K562 (cell line): ENCODE measurements around the gene ODF4. TPM values are rescaled to one million over a fixed set of nuclear protein-coding genes. Genes with fewer than 3 reads are reported as not detected.
A peak's percentile ranks its signal among the peaks of the same experiment; 100 is the strongest.

Experiments used
- ATAC-seq: fragments of 200-7000 bp; cut with Tn5 transposase; 3 replicates; pipeline ENCODE4 v1.9.1; 2020; ENCODE audit warnings: moderate library complexity
- BruUV-seq: library from RNA; stranded (reverse); fragments of 400-500 nt; replicated peaks from 2 replicates; lab custom pipeline; 2021; lab: Mats Ljungman, UMichigan
- CTCF ChIA-PET: fragments of 300-600 bp; formaldehyde crosslinking; extraction: SDS; loops from one replicate; lab custom pipeline; 2021; ENCODE audit warnings: low intra/inter-chr PET ratio; lab: Yijun Ruan, JAX
- POLR2A ChIA-PET: fragments of 300-600, 350-650 bp; sonication (Branson Sonifier 250); formaldehyde crosslinking; extraction: SDS; loops from one replicate; lab custom pipeline; 2021; ENCODE audit warnings: antibody characterized with exemption, inconsistent platforms; lab: Yijun Ruan, JAX
- DNase-seq, 4 experiments: peaks; one replicate each; pipeline versions ENCODE4 v3.0.0 to v3.0.0-alpha.2; 2011 to 2018; ENCODE audit warnings: low spot score in 3 of 4, mixed read lengths in 3 of 4; ENCODE audit errors: extremely low read depth in 1 of 4
- FAIRE-seq: peaks from 2 replicates; lab custom pipeline; 2011; peaks lifted over from hg19 to GRCh38; lab: Jason Lieb, UNC
- H2AFZ ChIP-seq: 2 replicates; pipeline ENCODE4 v1.6.0; 2011; ENCODE audit warnings: low read depth, low read length, control low read depth, inconsistent platforms
- H3K27ac ChIP-seq: fragments of 200-600 bp; 3 replicates; pipeline ENCODE4 v1.8.0; 2011; ENCODE audit warnings: low read depth, mild to moderate bottlenecking, control low read depth, inconsistent platforms, low read length, moderate library complexity, mixed read lengths; ENCODE audit errors: extremely low read depth
- H3K27me3 ChIP-seq, 2 experiments: fragments of 300-600 bp in 1 of 2; 2 replicates in 1 of 2; 3 replicates in 1 of 2; pipeline versions ENCODE4 v1.6.0 to v1.8.0; 2011; ENCODE audit warnings: inconsistent platforms in 2 of 2, low read length in 2 of 2, mild to moderate bottlenecking in 1 of 2, mixed read lengths in 1 of 2, moderate library complexity in 1 of 2; ENCODE audit not compliant: control insufficient read depth in 2 of 2, insufficient read depth in 2 of 2
- H3K36me3 ChIP-seq: fragments of 300-600 bp; 3 replicates; pipeline ENCODE4 v1.8.0; 2011; ENCODE audit warnings: mild to moderate bottlenecking, low read length, inconsistent platforms; ENCODE audit not compliant: control insufficient read depth, insufficient read depth
- H3K4me1 ChIP-seq, 2 experiments: fragments of 200-600 bp in 1 of 2; replicated peaks in 1 of 2; 2 replicates in 1 of 2; 3 replicates in 1 of 2; pipeline versions ENCODE4 v1.5.1 to v1.8.0; 2011; ENCODE audit warnings: inconsistent platforms in 2 of 2, low read length in 2 of 2, mild to moderate bottlenecking in 1 of 2, mixed read lengths in 1 of 2, moderate library complexity in 1 of 2; ENCODE audit not compliant: control insufficient read depth in 2 of 2, insufficient read depth in 2 of 2
- H3K4me2 ChIP-seq: 2 replicates; pipeline ENCODE4 v1.6.1; 2011; ENCODE audit warnings: low read length, control low read depth, inconsistent platforms, mixed read lengths; ENCODE audit not compliant: insufficient read depth
- H3K4me3 ChIP-seq: fragments of 200-600 bp; sonication (generic), shearing (Covaris generic); 2 replicates; pipeline ENCODE4 v1.5.1; 2016; ENCODE audit warnings: control low read depth, inconsistent platforms
- H3K79me2 ChIP-seq: fragments of 200-600 bp; 3 replicates; pipeline ENCODE4 v1.8.0; 2011; ENCODE audit warnings: low read length, inconsistent platforms; ENCODE audit not compliant: control insufficient read depth, insufficient read depth
- H3K9ac ChIP-seq, 2 experiments: 2 replicates each; pipeline versions ENCODE4 v1.6.0 to v1.6.1; 2011; ENCODE audit warnings: low read depth in 2 of 2, low read length in 2 of 2, control low read depth in 1 of 2, inconsistent platforms in 1 of 2, mild to moderate bottlenecking in 1 of 2, mixed read lengths in 1 of 2; ENCODE audit not compliant: insufficient read depth in 1 of 2
- H3K9me1 ChIP-seq: one replicate; pipeline ENCODE4 v1.6.0; 2011; ENCODE audit warnings: inconsistent platforms, mild to moderate bottlenecking, low read length, moderate library complexity; ENCODE audit not compliant: control insufficient read depth, insufficient read depth
- H3K9me3 ChIP-seq: replicated peaks from 2 replicates; pipeline ENCODE4 v1.5.1; 2011; ENCODE audit warnings: low read depth, low read length, inconsistent platforms; ENCODE audit not compliant: control insufficient read depth, insufficient read depth
- H4K20me1 ChIP-seq: replicated peaks from 2 replicates; pipeline ENCODE4 v1.6.1; 2011; ENCODE audit warnings: low read length, inconsistent platforms, mixed read lengths; ENCODE audit not compliant: control insufficient read depth, insufficient read depth
- CAMTA2 ChIP-seq: fragments of 250-450 bp; sonication (Bioruptor Pico); conservative IDR thresholded peaks from 2 replicates; pipeline ENCODE4 v1.5.1; 2022
- CBFB ChIP-seq: sonication (generic); formaldehyde crosslinking; IDR thresholded peaks from 2 replicates; pipeline ENCODE4 v1.4.0; 2020; ENCODE audit warnings: mild to moderate bottlenecking, missing genetic modification reagents
- NCOA4 ChIP-seq: fragments of 450-650 bp; IDR thresholded peaks from 2 replicates; pipeline ENCODE4 v1.6.1; 2018; ENCODE audit warnings: mild to moderate bottlenecking; ENCODE audit not compliant: partially characterized antibody
- PHF8 ChIP-seq: fragments of 200-600 bp; sonication (generic); IDR thresholded peaks from 2 replicates; pipeline ENCODE4 v1.6.1; 2012; ENCODE audit warnings: mixed run types, mild to moderate bottlenecking, inconsistent platforms, low read length, moderate library complexity, borderline replicate concordance
- POLR2B ChIP-seq: fragments of 450-650 bp; IDR thresholded peaks from 2 replicates; pipeline ENCODE4 v1.6.1; 2018; ENCODE audit warnings: low read depth; ENCODE audit not compliant: partially characterized antibody
- RBM39 ChIP-seq: fragments of 200-400 bp; formaldehyde crosslinking; optimal IDR thresholded peaks from 2 replicates; pipeline ENCODE3; 2018; ENCODE audit warnings: low read depth, low read length
- RNF2 ChIP-seq: sonication (generic); IDR thresholded peaks from 2 replicates; pipeline ENCODE4 v1.6.1; 2016
- TAF7 ChIP-seq: fragments of 450-650 bp; IDR thresholded peaks from 2 replicates; pipeline ENCODE4 v1.6.1; 2016; ENCODE audit warnings: missing genetic modification characterization, missing compliant biosample characterization
- TGIF2 ChIP-seq: sonication (generic); formaldehyde crosslinking; IDR thresholded peaks from 2 replicates; pipeline ENCODE4 v1.8.1; 2022; ENCODE audit warnings: mild to moderate bottlenecking, missing genetic modification reagents, moderate library complexity
- ZBTB43 ChIP-seq: sonication (generic); formaldehyde crosslinking; IDR thresholded peaks from 2 replicates; pipeline ENCODE4 v1.8.0; 2023; ENCODE audit warnings: mild to moderate bottlenecking, missing genetic modification reagents
- ZNF609 ChIP-seq: sonication (generic); formaldehyde crosslinking; IDR thresholded peaks from 2 replicates; pipeline ENCODE4 v1.8.1; 2023; ENCODE audit warnings: missing genetic modification reagents, mild to moderate bottlenecking, borderline replicate concordance
- WGBS: fragments of 100-300 bp; shearing (Covaris generic); methylation state at CpG from one replicate; pipeline ENCODE4 v1.1.6; 2016; ENCODE audit warnings: low coverage, mixed read lengths; ENCODE audit not compliant: insufficient coverage; ENCODE audit errors: missing lambda C conversion rate; 5-methylcytosine and 5-hydroxymethylcytosine counted together
- in situ Hi-C: fragments of 300-500 bp; cut with MboI; formaldehyde crosslinking; loops from 4 replicates; pipeline ENCODE4 v1.15.0; 2018; ENCODE audit warnings: inconsistent platforms, mixed read lengths
- intact Hi-C: fragments of 100-400 bp; cut with micrococcal nuclease; formaldehyde crosslinking; loops from 2 replicates; pipeline ENCODE4 v1.14.2; 2022
- polyA plus RNA-seq, 8 experiments: library from polyadenylated mRNA; depleted of rRNA in 4 of 8; stranded (reverse) in 5 of 8; unstranded in 3 of 8; fragments of >200 nt; fragmentation: Nextera tagmentation in 2 of 8; fragmentation: Illumina TruSeq in 1 of 8; extraction: Ambion mirVana in 2 of 8; extraction: Trizol in 1 of 8; gene quantifications; 2 replicates each; pipeline versions ENCODE4 v1.2.1 to v1.2.3, GENCODE V29; 2011 to 2014; ENCODE audit warnings: inconsistent platforms in 1 of 8, missing spikeins in 1 of 8
- total RNA-seq, 7 experiments: library from RNA; depleted of rRNA in 6 of 7; stranded (reverse); fragments of >200 nt in 6 of 7; fragmentation: Illumina TruSeq in 2 of 7; extraction: Trizol in 2 of 7; gene quantifications; 2 replicates each; pipeline versions ENCODE4 v1.2.1 to v1.2.3, GENCODE V29; 2011 to 2021; ENCODE audit warnings: low replicate concordance in 1 of 7

The ODF4 gene
- total and polyA plus RNA-seq, 9 of the 15 experiments (the other 6 are each of a cell fraction or from before 2014, with no cell fraction given) = not detected

- H3K4me2 ChIP-seq = no peak overlapping the region
- H3K79me2 ChIP-seq = no peaks in the 10 kb centered on the region
- H3K27me3 ChIP-seq = peaks cover 0 to 19% of the 10 kb centered on the region in 2 experiments; a peak in 3 of 5 replicates
- H3K4me1 ChIP-seq = peaks cover 0 to 27% of the 10 kb centered on the region in 2 experiments; a peak in 4 of 5 replicates
- H3K36me3 ChIP-seq = no peaks in the 10 kb centered on the region
- in situ Hi-C loops (loop anchor here (25.0 kb wide), 1 partner anchor 1144 kb away; no protein-coding TSS in a partner anchor), intact Hi-C loops (no loop called here)
- DNase-seq (no peak), ATAC-seq (peak; percentile 23; the same call in 1 of the 3 replicates), FAIRE-seq (no peak)
- H3K9me3 ChIP-seq = no peaks in the 10 kb centered on the region
- H4K20me1 ChIP-seq = no peaks in the 10 kb centered on the region
- H3K27ac ChIP-seq = no peak overlapping the region
- H3K9me1 ChIP-seq = no peaks in the 10 kb centered on the region
- WGBS = 42% methylated on average over 8 of the region's 8 CpGs
- H3K4me3 ChIP-seq = no peak overlapping the region
- no peak overlapping the region for H3K9ac ChIP-seq
- ChIA-PET POLR2A (no interaction called here), CTCF (interaction anchor here (0.7 kb wide), 1 partner anchor 52 kb away, joined by 3 read pairs; no protein-coding TSS in a partner anchor)
- no TSS peak for BruUV-seq
- H2AFZ ChIP-seq = peak overlapping the region; percentile 32; the same call in 1 of the 2 replicates
- no peak for TF ChIP-seq PHF8
- TF ChIP-seq RBM39 = no peak
- no peak for TF ChIP-seq ZNF609 (CRISPR knock-in tag)
- TF ChIP-seq RNF2 = no peak
- no peak for TF ChIP-seq ZBTB43 (CRISPR knock-in tag)
- no peak for TF ChIP-seq POLR2B
- no peak for TF ChIP-seq TGIF2 (CRISPR knock-in tag)
- TF ChIP-seq TAF7 (tag) = no peak
- TF ChIP-seq NCOA4 = no peak
- no peak for TF ChIP-seq CBFB
- TF ChIP-seq CAMTA2 = no peak
Measured at GRCh38 chr17:8393470-8394231, 54.0 kb downstream of the ODF4 start.
